K562 (cell line): ENCODE results near the gene CHCHD1. TPM values are rescaled to one million over a fixed set of nuclear protein-coding genes. Genes with fewer than 3 reads are reported as not detected.
A peak's percentile ranks its signal among the peaks of the same experiment; 100 is the strongest.

ENCODE experiments used
- CEBPB ChIP-seq: fragments of 450-650 bp; IDR thresholded peaks from 2 replicates; pipeline ENCODE4 v1.6.1; 2016; ENCODE audit warnings: missing genetic modification characterization, missing compliant biosample characterization
- FOS ChIP-seq: IDR thresholded peaks from 3 replicates; pipeline ENCODE4 v1.6.1; 2011; ENCODE audit not compliant: insufficient read length; ENCODE audit errors: extremely low read depth
- HMG20A ChIP-seq: fragments of 450-650 bp; formaldehyde crosslinking; conservative IDR thresholded peaks from 2 replicates; pipeline ENCODE4 v1.4.0; 2020; ENCODE audit warnings: mild to moderate bottlenecking, mixed read lengths
- NFE2L1 ChIP-seq: fragments of 450-650 bp; IDR thresholded peaks from 2 replicates; pipeline ENCODE4 v1.6.1; 2016; ENCODE audit warnings: missing genetic modification characterization, low read depth, mild to moderate bottlenecking, missing compliant biosample characterization, moderate library complexity, borderline replicate concordance
- POLR2H ChIP-seq: IDR thresholded peaks from 2 replicates; pipeline ENCODE4 v1.6.1; 2016; ENCODE audit warnings: missing genetic modification characterization, low read depth, mild to moderate bottlenecking, control low read depth, missing compliant biosample characterization, moderate library complexity
- PTRF ChIP-seq: fragments of 450-650 bp; IDR thresholded peaks from 2 replicates; pipeline ENCODE4 v1.6.1; 2016; ENCODE audit warnings: mild to moderate bottlenecking, missing genetic modification characterization, missing compliant biosample characterization
- RAD21 ChIP-seq, 2 experiments: fragments of 250-450 bp in 1 of 2; fragments of 450-650 bp in 1 of 2; sonication (Bioruptor Pico) in 1 of 2; formaldehyde crosslinking in 1 of 2; IDR thresholded peaks in 1 of 2; conservative IDR thresholded peaks in 1 of 2; 2 replicates each; pipeline versions ENCODE4 v1.4.0 to v1.8.0; 2020 to 2022; ENCODE audit warnings: mild to moderate bottlenecking in 2 of 2, moderate library complexity in 1 of 2
- SNIP1 ChIP-seq: fragments of 450-650 bp; IDR thresholded peaks from 2 replicates; pipeline ENCODE4 v1.7.1; 2017; ENCODE audit warnings: low read depth, mild to moderate bottlenecking
- U2AF1 ChIP-seq: fragments of 200-400 bp; formaldehyde crosslinking; optimal IDR thresholded peaks from 2 replicates; pipeline ENCODE3; 2017; ENCODE audit warnings: mild to moderate bottlenecking, low read depth, low read length, moderate library complexity
- ZBTB26 ChIP-seq: fragments of 450-650 bp; formaldehyde crosslinking; IDR thresholded peaks from 2 replicates; pipeline ENCODE4 v1.4.0; 2022; ENCODE audit warnings: missing genetic modification characterization
- ZFP1 ChIP-seq: fragments of 450-650 bp; formaldehyde crosslinking; IDR thresholded peaks from 2 replicates; pipeline ENCODE4 v1.4.0; 2020; ENCODE audit warnings: mild to moderate bottlenecking, mixed read lengths
- polyA plus RNA-seq, 8 experiments: library from polyadenylated mRNA; depleted of rRNA in 4 of 8; stranded (reverse) in 5 of 8; unstranded in 3 of 8; fragments of >200 nt; fragmentation: Nextera tagmentation in 2 of 8; fragmentation: Illumina TruSeq in 1 of 8; extraction: Ambion mirVana in 2 of 8; extraction: Trizol in 1 of 8; gene quantifications; 2 replicates each; pipeline versions ENCODE4 v1.2.1 to v1.2.3, GENCODE V29; 2011 to 2014; ENCODE audit warnings: inconsistent platforms in 1 of 8, missing spikeins in 1 of 8
- total RNA-seq, 7 experiments: library from RNA; depleted of rRNA in 6 of 7; stranded (reverse); fragments of >200 nt in 6 of 7; fragmentation: Illumina TruSeq in 2 of 7; extraction: Trizol in 2 of 7; gene quantifications; 2 replicates each; pipeline versions ENCODE4 v1.2.1 to v1.2.3, GENCODE V29; 2011 to 2021; ENCODE audit warnings: low replicate concordance in 1 of 7
- TF ChIP-seq, protein P1 (sequence below), 2 experiments: fragments of 450-650 bp in 1 of 2; IDR thresholded peaks; 2 replicates each; pipeline ENCODE4 v1.6.1; 2011 to 2017; ENCODE audit warnings: low read depth in 2 of 2, antibody characterized with exemption in 1 of 2, borderline replicate concordance in 1 of 2, low read length in 1 of 2, mild to moderate bottlenecking in 1 of 2, mixed read lengths in 1 of 2; ENCODE audit not compliant: control insufficient read depth in 1 of 2
- TF ChIP-seq, protein P2 (sequence below), 2 experiments: fragments of 450-650 bp; IDR thresholded peaks; 2 replicates each; pipeline ENCODE4 v1.6.1; 2016
- TF ChIP-seq, protein P3 (sequence below): sonication (generic); formaldehyde crosslinking; IDR thresholded peaks from 2 replicates; pipeline ENCODE4 v1.5.0; 2020; ENCODE audit warnings: missing genetic modification reagents
- TF ChIP-seq, protein P4 (sequence below): fragments of 450-650 bp; formaldehyde crosslinking; IDR thresholded peaks from 2 replicates; pipeline ENCODE4 v1.4.0; 2022; ENCODE audit warnings: mild to moderate bottlenecking, moderate library complexity

CHCHD1 gene
- total and polyA plus RNA-seq, 9 of the 15 experiments (the other 6 are each of a cell fraction or from before 2014, with no cell fraction given), result 52.9 to 126 (median 83.4) TPM

DNA sequence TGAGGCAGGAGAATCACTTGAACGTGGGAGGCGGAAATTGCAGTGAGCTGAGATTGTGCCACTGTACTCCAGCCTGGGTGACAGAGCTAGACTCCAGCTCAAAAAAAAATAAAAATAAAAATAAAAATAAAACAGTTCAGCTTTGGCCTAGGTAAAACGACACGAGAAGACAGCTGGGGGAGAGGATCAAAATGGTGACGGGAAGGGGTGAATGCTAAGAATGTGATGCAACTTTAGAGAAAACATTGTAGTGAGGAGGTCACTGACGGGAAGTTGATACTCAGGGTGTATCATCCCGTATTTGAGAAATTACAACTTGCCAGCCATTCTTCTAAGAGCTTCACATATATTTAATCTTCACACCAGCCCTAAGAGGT lies 28.5 kb downstream of the CHCHD1 start (continued):
- TF ChIP-seq, protein P1, sequence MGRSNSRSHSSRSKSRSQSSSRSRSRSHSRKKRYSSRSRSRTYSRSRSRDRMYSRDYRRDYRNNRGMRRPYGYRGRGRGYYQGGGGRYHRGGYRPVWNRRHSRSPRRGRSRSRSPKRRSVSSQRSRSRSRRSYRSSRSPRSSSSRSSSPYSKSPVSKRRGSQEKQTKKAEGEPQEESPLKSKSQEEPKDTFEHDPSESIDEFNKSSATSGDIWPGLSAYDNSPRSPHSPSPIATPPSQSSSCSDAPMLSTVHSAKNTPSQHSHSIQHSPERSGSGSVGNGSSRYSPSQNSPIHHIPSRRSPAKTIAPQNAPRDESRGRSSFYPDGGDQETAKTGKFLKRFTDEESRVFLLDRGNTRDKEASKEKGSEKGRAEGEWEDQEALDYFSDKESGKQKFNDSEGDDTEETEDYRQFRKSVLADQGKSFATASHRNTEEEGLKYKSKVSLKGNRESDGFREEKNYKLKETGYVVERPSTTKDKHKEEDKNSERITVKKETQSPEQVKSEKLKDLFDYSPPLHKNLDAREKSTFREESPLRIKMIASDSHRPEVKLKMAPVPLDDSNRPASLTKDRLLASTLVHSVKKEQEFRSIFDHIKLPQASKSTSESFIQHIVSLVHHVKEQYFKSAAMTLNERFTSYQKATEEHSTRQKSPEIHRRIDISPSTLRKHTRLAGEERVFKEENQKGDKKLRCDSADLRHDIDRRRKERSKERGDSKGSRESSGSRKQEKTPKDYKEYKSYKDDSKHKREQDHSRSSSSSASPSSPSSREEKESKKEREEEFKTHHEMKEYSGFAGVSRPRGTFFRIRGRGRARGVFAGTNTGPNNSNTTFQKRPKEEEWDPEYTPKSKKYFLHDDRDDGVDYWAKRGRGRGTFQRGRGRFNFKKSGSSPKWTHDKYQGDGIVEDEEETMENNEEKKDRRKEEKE (IDR thresholded peaks at IDR 0.05; ENCODE audit: borderline replicate concordance in 1 of 2, control insufficient read depth in 1 of 2, low read depth in 2 of 2, low read length in 1 of 2), result no peak
- TF ChIP-seq HMG20A (no peak), U2AF1 (no peak), CEBPB (tag) (peak; percentile 57; the same call in 1 of the 2 replicates), RAD21 (CRISPR knock-in tag; conservative IDR thresholded peaks at IDR 0.05 in 1 of 2, IDR thresholded peaks at IDR 0.05 in 1 of 2) (no peak), SNIP1 (0 out of 2 replicates have a peak, but pooled peaks have one; percentile 0), NFE2L1 (tag) (no peak), ZBTB26 (CRISPR knock-in tag) (0 out of 2 replicates have a peak, but pooled peaks have one; percentile 82), POLR2H (tag) (peak; percentile 73), FOS (no peak), PTRF (peak; percentile 61; the same call in 1 of the 2 replicates), ZFP1 (0 out of 2 replicates have a peak, but pooled peaks have one; percentile 22)
- TF ChIP-seq, protein P2, sequence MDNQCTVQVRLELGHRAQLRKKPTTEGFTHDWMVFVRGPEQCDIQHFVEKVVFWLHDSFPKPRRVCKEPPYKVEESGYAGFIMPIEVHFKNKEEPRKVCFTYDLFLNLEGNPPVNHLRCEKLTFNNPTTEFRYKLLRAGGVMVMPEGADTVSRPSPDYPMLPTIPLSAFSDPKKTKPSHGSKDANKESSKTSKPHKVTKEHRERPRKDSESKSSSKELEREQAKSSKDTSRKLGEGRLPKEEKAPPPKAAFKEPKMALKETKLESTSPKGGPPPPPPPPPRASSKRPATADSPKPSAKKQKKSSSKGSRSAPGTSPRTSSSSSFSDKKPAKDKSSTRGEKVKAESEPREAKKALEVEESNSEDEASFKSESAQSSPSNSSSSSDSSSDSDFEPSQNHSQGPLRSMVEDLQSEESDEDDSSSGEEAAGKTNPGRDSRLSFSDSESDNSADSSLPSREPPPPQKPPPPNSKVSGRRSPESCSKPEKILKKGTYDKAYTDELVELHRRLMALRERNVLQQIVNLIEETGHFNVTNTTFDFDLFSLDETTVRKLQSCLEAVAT (IDR thresholded peaks at IDR 0.05), result peak in 1 of 2 experiments; percentile 44; a peak in 1 of 4 replicates
- TF ChIP-seq, protein P3, sequence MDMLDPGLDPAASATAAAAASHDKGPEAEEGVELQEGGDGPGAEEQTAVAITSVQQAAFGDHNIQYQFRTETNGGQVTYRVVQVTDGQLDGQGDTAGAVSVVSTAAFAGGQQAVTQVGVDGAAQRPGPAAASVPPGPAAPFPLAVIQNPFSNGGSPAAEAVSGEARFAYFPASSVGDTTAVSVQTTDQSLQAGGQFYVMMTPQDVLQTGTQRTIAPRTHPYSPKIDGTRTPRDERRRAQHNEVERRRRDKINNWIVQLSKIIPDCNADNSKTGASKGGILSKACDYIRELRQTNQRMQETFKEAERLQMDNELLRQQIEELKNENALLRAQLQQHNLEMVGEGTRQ (CRISPR knock-in tag), result no peak
- TF ChIP-seq, protein P4, sequence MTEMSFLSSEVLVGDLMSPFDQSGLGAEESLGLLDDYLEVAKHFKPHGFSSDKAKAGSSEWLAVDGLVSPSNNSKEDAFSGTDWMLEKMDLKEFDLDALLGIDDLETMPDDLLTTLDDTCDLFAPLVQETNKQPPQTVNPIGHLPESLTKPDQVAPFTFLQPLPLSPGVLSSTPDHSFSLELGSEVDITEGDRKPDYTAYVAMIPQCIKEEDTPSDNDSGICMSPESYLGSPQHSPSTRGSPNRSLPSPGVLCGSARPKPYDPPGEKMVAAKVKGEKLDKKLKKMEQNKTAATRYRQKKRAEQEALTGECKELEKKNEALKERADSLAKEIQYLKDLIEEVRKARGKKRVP (CRISPR knock-in tag), result peak; percentile 73; the same call in 1 of the 2 replicates
